ENCODE data around the gene METTL15.
"Not testable (repeated sequence)": the region's sequence is repeated elsewhere in the genome, so short reads cannot be mapped to it uniquely, and the experiment has no call there.

Gene METTL15

GRCh38 chr11:28347371-28347770, 239.2 kb downstream of the METTL15 start:
- no peak for ATAC-seq (replicated peaks)
- peaks cover 0 to 8% of the 10 kb centered on the region in 2 donors for H3K9me3 Mint-ChIP-seq
- H3K4me3 Mint-ChIP-seq = no peak overlapping the region
- H3K27me3 Mint-ChIP-seq = no peaks in the 10 kb centered on the region
- no peaks in the 10 kb centered on the region for H3K4me1 Mint-ChIP-seq (ENCODE audit: low read depth in 2 of 2)
- no peak overlapping the region for H3K27ac Mint-ChIP-seq
- DNase-seq = no peak
- no peaks in the 10 kb centered on the region for H3K36me3 Mint-ChIP-seq (ENCODE audit: insufficient read depth)

- peaks cover 0 to 8% of the 10 kb centered on the region in 2 donors for H3K9me3 Mint-ChIP-seq
- no peak overlapping the region for H3K27ac Mint-ChIP-seq
- no peaks in the 10 kb centered on the region for H3K27me3 Mint-ChIP-seq
- DNase-seq (no peak), ATAC-seq (replicated peaks) (no peak)
- H3K4me3 Mint-ChIP-seq = no peak overlapping the region
- H3K36me3 Mint-ChIP-seq (ENCODE audit: insufficient read depth) = no peaks in the 10 kb centered on the region
- H3K4me1 Mint-ChIP-seq (ENCODE audit: low read depth in 2 of 2) = no peaks in the 10 kb centered on the region
Observed at GRCh38 chr11:28350216-28350615, 242.0 kb downstream of the METTL15 start.

GRCh38 chr11:28353991-28354390, 245.8 kb downstream of the METTL15 start:
- Mint-ChIP-seq H3K36me3 (ENCODE audit: insufficient read depth) (no peaks in the 10 kb centered on the region), H3K4me1 (ENCODE audit: low read depth in 2 of 2) (no peaks in the 10 kb centered on the region), H3K9me3 (no peaks in the 10 kb centered on the region), H3K27me3 (no peaks in the 10 kb centered on the region), H3K4me3 (no peak overlapping the region), H3K27ac (no peak overlapping the region)
- no peak for ATAC-seq (replicated peaks)
- DNase-seq = no peak

GRCh38 chr11:28366549-28367346, 258.6 kb downstream of the METTL15 start:
- no peaks in the 10 kb centered on the region for H3K36me3 Mint-ChIP-seq (ENCODE audit: insufficient read depth)
- H3K9me3 Mint-ChIP-seq = peaks cover 11 to 42% of the 10 kb centered on the region in 2 donors
- H3K4me1 Mint-ChIP-seq (ENCODE audit: low read depth in 2 of 2) = no peaks in the 10 kb centered on the region
- no peak for DNase-seq
- ATAC-seq (replicated peaks) = no peak
- H3K4me3 Mint-ChIP-seq = no peak overlapping the region
- no peaks in the 10 kb centered on the region for H3K27me3 Mint-ChIP-seq
- no peak overlapping the region for H3K27ac Mint-ChIP-seq

GRCh38 chr11:28378095-28378494, 269.9 kb downstream of the METTL15 start:
- not testable (repeated sequence) for H3K4me3 Mint-ChIP-seq; H3K27me3 Mint-ChIP-seq; ATAC-seq (replicated peaks); H3K4me1 Mint-ChIP-seq (ENCODE audit: low read depth in 2 of 2); DNase-seq; H3K36me3 Mint-ChIP-seq (ENCODE audit: insufficient read depth); H3K27ac Mint-ChIP-seq
- peaks cover 2 to 12% of the 10 kb centered on the region in 2 donors for H3K9me3 Mint-ChIP-seq
